ENCODE data around the gene ZFP42. TPM values are rescaled to one million over a fixed set of nuclear protein-coding genes. Genes with fewer than 3 reads are reported as not detected.

Gene ZFP42
- total RNA-seq, 1 experiment from 2014 or later, result not detected

DNA sequence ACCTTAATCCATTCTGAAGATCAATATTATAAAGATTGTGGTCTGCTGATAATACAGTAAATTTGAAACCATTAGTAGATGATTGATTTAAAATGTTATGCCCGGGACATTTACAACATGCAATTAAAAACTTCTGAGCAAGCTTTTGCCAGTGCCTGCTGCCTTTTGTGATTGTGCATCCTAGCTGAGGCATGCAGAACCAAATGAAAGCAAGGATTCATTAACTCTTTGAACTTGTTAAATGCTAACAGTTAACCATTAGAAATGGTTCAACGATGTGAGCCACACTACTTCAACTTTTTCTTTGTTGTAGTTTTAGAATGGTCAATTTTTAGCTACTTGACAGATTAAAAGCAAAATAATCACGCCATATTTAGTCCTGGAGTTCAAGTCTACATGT is 51.1 kb downstream of the ZFP42 start:
- Histone ChIP-seq H3K36me3 (ENCODE audit: low read depth, low read length) (no peaks in the 10 kb centered on the region), H3K9me2 (replicated peaks; ENCODE audit: low read length) (no peaks in the 10 kb centered on the region), H3K79me2 (ENCODE audit: low read length) (no peaks in the 10 kb centered on the region), H3F3A (ENCODE audit: low read length, unreplicated experiment) (no peaks in the 10 kb centered on the region), H3K27me3 (ENCODE audit: low read length) (peaks cover 19% of the 10 kb centered on the region; the same call in 1 of the 2 replicates), H3K9me3 (ENCODE audit: low read length) (no peaks in the 10 kb centered on the region), H3K4me2 (ENCODE audit: low read length) (no peak overlapping the region), H4K20me1 (ENCODE audit: low read length) (no peaks in the 10 kb centered on the region), H3K9ac (ENCODE audit: low read length) (no peak overlapping the region), H2AFZ (ENCODE audit: low read length) (no peak overlapping the region), H3K4me1 (ENCODE audit: insufficient read depth, low read length) (no peaks in the 10 kb centered on the region), H3K4me3 (ENCODE audit: low read length) (no peak overlapping the region), H3K27ac (ENCODE audit: low read length) (no peak overlapping the region)
- ChIA-PET CTCF (no interaction called here), POLR2A (ENCODE audit: unreplicated experiment) (no interaction called here)
- no TSS peak for BruUV-seq (replicated peaks)
- no peak for ATAC-seq
- intact Hi-C loops (cut with micrococcal nuclease), result no loop called here
- DNase-seq, result no peak
- TF ChIP-seq EZH2 (IDR thresholded peaks at IDR 0.05; ENCODE audit: low read length, unreplicated experiment) (no peak), EZH2phosphoT487 (IDR thresholded peaks at IDR 0.05; ENCODE audit: borderline replicate concordance, low read length) (no peak)
- TF ChIP-seq, protein P1, sequence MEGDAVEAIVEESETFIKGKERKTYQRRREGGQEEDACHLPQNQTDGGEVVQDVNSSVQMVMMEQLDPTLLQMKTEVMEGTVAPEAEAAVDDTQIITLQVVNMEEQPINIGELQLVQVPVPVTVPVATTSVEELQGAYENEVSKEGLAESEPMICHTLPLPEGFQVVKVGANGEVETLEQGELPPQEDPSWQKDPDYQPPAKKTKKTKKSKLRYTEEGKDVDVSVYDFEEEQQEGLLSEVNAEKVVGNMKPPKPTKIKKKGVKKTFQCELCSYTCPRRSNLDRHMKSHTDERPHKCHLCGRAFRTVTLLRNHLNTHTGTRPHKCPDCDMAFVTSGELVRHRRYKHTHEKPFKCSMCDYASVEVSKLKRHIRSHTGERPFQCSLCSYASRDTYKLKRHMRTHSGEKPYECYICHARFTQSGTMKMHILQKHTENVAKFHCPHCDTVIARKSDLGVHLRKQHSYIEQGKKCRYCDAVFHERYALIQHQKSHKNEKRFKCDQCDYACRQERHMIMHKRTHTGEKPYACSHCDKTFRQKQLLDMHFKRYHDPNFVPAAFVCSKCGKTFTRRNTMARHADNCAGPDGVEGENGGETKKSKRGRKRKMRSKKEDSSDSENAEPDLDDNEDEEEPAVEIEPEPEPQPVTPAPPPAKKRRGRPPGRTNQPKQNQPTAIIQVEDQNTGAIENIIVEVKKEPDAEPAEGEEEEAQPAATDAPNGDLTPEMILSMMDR (conservative IDR thresholded peaks at IDR 0.05; ENCODE audit: low read depth, low read length), result no peak

DNA sequence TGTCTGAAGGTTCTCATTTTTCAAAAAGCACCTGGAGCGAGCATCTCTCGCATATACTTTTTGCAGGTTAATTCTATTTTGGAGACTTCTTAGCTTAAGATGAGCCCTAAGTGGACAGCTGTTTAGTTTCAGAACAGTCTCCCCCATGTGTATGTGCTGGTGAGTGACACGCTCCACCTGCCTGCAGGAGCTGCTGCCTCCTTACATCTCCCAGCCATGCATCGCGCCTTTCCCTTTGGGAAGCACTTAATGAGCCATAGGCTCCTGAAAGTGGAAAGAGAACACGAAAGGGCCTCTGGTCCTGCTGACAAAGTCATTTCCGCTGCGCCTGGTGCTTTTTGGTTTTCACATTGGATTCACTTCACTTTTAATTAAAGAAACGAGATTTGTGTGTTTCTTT is 57.7 kb downstream of the ZFP42 start:
- no peaks in the 10 kb centered on the region for H3F3A ChIP-seq (ENCODE audit: low read length, unreplicated experiment)
- H3K27ac ChIP-seq (ENCODE audit: low read length), result no peak overlapping the region
- ATAC-seq (no peak), DNase-seq (no peak)
- intact Hi-C loops (cut with micrococcal nuclease), result no loop called here
- no peak overlapping the region for H2AFZ ChIP-seq (ENCODE audit: low read length)
- BruUV-seq (replicated peaks), result no TSS peak
- H4K20me1 ChIP-seq (ENCODE audit: low read length), result no peaks in the 10 kb centered on the region
- H3K9me3 ChIP-seq (ENCODE audit: low read length), result no peaks in the 10 kb centered on the region
- H3K27me3 ChIP-seq (ENCODE audit: low read length), result 0 out of 2 replicates have a peak, but pooled peaks cover 5% of the 10 kb centered on the region
- POLR2A ChIA-PET (ENCODE audit: unreplicated experiment), result no interaction called here
- H3K4me2 ChIP-seq (ENCODE audit: low read length), result no peak overlapping the region
- H3K4me3 ChIP-seq (ENCODE audit: low read length), result no peak overlapping the region
- no peaks in the 10 kb centered on the region for H3K79me2 ChIP-seq (ENCODE audit: low read length)
- TF ChIP-seq, protein P1 (conservative IDR thresholded peaks at IDR 0.05; ENCODE audit: low read depth, low read length), result no peak
- no peak for TF ChIP-seq EZH2 (IDR thresholded peaks at IDR 0.05; ENCODE audit: low read length, unreplicated experiment)
- no peak for TF ChIP-seq EZH2phosphoT487 (IDR thresholded peaks at IDR 0.05; ENCODE audit: borderline replicate concordance, low read length)
- H3K9me2 ChIP-seq (replicated peaks; ENCODE audit: low read length), result no peaks in the 10 kb centered on the region
- H3K36me3 ChIP-seq (ENCODE audit: low read depth, low read length), result no peaks in the 10 kb centered on the region
- no peaks in the 10 kb centered on the region for H3K4me1 ChIP-seq (ENCODE audit: insufficient read depth, low read length)
- CTCF ChIA-PET, result no interaction called here
- no peak overlapping the region for H3K9ac ChIP-seq (ENCODE audit: low read length)

Other genes starting within 250 kb of the ZFP42 start
- not detected in 2 replicates for gene TRIML2, start 113.8 kb downstream of the ZFP42 start, total RNA-seq (2014; rRNA removed)
- not detected in 2 replicates for gene TRIML1, start 143.7 kb downstream of the ZFP42 start, total RNA-seq (2014; rRNA removed)